ENCODE data around the gene SEPTIN5. TPM values are rescaled to one million over a fixed set of nuclear protein-coding genes. Genes with fewer than 3 reads are reported as not detected.

The SEPTIN5 gene
- total RNA-seq (2014; rRNA removed; shearing (Covaris generic); ENCODE audit: low replicate concordance), result not detected in 2 replicates

DNA sequence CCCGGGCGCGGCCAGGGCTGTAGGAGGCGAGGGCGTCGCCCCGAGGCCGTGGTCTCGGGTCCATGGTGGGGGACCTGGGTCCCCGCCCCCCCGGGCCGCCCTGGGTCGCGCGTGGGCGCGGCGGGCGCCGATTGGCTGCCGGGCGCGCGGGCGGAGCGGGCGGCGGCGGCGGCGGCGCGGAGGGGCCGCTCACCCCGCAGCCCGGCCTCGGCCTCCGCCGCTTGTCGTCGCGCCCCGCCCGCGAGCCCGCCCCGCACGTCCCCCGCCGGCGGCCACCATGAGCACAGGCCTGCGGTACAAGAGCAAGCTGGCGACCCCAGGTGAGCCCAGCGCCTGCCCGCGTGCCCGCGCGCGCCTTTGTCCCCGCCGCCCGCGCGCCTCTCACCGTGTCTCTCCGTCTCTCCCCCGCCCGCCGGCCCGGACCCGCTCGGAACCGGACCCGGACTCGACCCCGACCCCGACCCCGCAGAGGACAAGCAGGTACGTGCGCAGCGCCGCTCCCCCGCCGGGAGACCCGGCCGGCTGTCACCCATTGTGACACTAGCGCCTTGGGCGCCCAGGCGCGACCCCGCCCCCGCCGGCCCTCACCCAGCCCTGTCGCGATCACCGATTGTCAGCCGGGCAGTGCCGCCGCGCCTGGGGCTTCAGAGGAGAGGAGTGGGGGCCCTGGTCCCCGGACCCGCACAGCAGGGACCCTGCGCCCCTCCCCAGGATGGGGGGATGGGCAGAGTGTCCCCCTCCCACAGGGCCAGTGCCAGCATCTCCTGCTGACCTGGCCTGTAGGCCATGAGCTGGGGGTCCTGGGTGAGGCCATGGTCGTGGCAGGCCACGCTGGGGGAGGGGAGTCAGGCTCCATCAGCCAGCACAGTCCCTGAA lies at the start of gene SEPTIN5:
TSS of gene SEPTIN5 (plus strand) at position 192 of the 876 bp plus-strand sequence. CDS start at position 278, 86 bp downstream.
- Histone ChIP-seq H3K27me3 (ENCODE audit: low read length) (no peaks in the 10 kb centered on the region), H3K4me1 (ENCODE audit: low read length) (peaks cover 3% of the 10 kb centered on the region; the same call in 1 of the 2 replicates)

DNA sequence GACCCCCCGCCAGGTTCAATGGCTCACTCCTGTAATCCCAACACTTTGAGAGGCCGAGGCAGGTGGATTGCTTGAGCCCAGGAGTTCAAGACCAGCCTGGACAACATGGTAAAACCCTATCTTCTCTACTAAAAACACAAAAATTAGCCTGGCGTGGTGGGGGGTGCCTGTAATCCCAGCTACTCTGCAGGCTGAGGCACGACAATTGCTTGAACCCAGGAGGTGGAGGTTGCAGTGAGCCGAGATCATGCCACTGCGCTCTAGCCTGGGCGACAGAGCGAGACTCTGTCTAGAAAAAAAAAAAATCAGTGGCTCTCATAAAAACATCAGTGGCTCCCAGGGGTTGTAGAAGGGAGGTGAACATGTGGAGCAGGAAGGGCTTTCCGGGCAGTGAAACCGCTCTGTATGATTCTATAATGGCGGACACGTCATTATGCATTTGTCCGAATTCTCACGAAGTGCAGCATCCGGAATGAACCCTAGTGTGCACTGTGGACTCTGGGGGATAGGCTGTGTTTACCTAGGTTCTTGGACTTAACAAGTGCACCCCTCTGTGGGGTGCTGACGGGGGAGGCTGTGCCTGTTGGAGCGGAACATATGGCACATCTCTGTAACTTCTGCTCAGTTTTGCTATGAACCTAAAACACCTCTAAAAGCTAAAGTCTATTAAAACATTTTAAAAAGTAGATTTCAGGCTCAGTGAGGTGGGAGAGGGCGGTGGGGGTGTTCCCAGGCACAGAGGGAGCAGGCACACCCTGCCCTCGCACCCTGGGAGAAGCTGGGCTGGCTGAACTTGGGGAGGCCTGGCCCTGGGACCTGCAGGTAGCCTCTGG lies 49.1 kb upstream of the SEPTIN5 start:
- Histone ChIP-seq H3K27me3 (ENCODE audit: low read length) (no peaks in the 10 kb centered on the region), H4K20me1 (ENCODE audit: insufficient read depth, low read depth, low read length) (no peaks in the 10 kb centered on the region), H3K4me3 (ENCODE audit: low read length) (no peak overlapping the region), H3K9ac (ENCODE audit: low read length) (no peak overlapping the region), H3K27ac (ENCODE audit: low read length) (no peak overlapping the region), H3K4me2 (ENCODE audit: low read depth, low read length, poor library complexity, severe bottlenecking) (no peak overlapping the region), H3K79me2 (ENCODE audit: low read length) (no peaks in the 10 kb centered on the region), H3K4me1 (ENCODE audit: low read length) (no peaks in the 10 kb centered on the region), H3K9me2 (replicated peaks; ENCODE audit: insufficient read depth, low read length) (no peaks in the 10 kb centered on the region), H3K9me3 (ENCODE audit: low read length) (no peaks in the 10 kb centered on the region), H3K36me3 (ENCODE audit: insufficient read depth, low read length) (no peaks in the 10 kb centered on the region), H2AFZ (ENCODE audit: low read length) (no peak overlapping the region)
- DNase-seq, result no peak

More for the DNA sequence above, at the start of gene SEPTIN5:
- Histone ChIP-seq H3K9me3 (ENCODE audit: low read length) (no peaks in the 10 kb centered on the region), H3K27ac (ENCODE audit: low read length) (no peak within 1 kb of the TSS), H4K20me1 (ENCODE audit: insufficient read depth, low read depth, low read length) (no peaks in the 10 kb centered on the region), H3K9me2 (replicated peaks; ENCODE audit: insufficient read depth, low read length) (no peaks in the 10 kb centered on the region), H3K4me3 (ENCODE audit: low read length) (no peak within 1 kb of the TSS), H2AFZ (ENCODE audit: low read length) (no peak within 1 kb of the TSS), H3K4me2 (ENCODE audit: low read depth, low read length, poor library complexity, severe bottlenecking) (no peak within 1 kb of the TSS), H3K79me2 (ENCODE audit: low read length) (no peaks in the 10 kb centered on the region), H3K9ac (ENCODE audit: low read length) (no peak within 1 kb of the TSS), H3K36me3 (ENCODE audit: insufficient read depth, low read length) (no peaks in the 10 kb centered on the region)
- DNase-seq, result no peak

DNA sequence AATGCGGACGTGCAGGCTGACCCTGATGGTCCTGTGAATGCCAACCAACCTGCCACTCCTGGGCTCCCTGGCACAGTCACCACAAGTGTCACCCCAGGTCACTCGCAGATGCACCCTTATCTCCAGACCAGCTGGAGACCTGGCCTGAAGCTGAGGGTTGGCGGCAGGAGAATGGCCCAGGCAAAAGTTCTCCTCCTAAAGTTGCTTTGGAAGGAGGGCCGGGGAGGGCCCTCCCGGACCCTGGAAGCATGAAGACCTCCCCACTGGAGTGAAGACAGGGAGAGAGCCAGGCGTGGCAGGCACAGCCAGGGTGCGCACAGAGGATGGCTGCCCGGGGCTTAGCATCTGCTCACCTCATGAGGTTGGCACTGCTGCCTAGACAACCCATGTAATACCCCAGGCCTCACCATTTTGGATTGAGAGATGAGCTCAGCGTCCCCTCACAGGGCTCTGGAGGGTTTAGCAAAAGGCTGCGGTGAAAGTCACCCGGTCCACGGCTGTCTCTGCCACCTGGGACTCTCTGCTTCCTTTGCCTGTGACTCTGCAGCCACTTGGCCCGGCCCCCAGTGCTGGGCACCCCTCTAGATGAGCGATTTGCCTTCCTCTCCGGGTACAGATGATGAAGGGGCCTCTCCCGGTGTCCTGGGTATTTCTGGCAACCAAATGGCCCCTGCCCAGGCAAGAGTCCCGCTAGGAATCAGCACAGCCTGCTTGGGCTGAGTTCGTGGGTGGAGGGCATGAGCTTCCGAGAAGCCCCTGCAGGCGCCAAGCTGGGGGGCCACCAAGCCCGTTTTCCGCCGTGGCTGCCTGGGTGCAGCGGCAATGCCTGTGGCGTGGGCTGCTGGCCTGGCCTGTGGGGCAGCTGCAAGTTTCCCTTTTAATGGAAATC lies 48.3 kb upstream of the SEPTIN5 start:
- H4K20me1 ChIP-seq (ENCODE audit: insufficient read depth, low read depth, low read length), result no peaks in the 10 kb centered on the region
- H3K79me2 ChIP-seq (ENCODE audit: low read length), result no peaks in the 10 kb centered on the region
- no peak overlapping the region for H3K4me3 ChIP-seq (ENCODE audit: low read length)
- H3K4me1 ChIP-seq (ENCODE audit: low read length), result no peaks in the 10 kb centered on the region
- no peak for DNase-seq
- no peak overlapping the region for H3K4me2 ChIP-seq (ENCODE audit: low read depth, low read length, poor library complexity, severe bottlenecking)
- no peak overlapping the region for H3K9ac ChIP-seq (ENCODE audit: low read length)
- H3K36me3 ChIP-seq (ENCODE audit: insufficient read depth, low read length), result no peaks in the 10 kb centered on the region
- no peaks in the 10 kb centered on the region for H3K9me3 ChIP-seq (ENCODE audit: low read length)
- no peaks in the 10 kb centered on the region for H3K9me2 ChIP-seq (replicated peaks; ENCODE audit: insufficient read depth, low read length)
- H3K27me3 ChIP-seq (ENCODE audit: low read length), result no peaks in the 10 kb centered on the region
- no peak overlapping the region for H2AFZ ChIP-seq (ENCODE audit: low read length)
- no peak overlapping the region for H3K27ac ChIP-seq (ENCODE audit: low read length)

DNA sequence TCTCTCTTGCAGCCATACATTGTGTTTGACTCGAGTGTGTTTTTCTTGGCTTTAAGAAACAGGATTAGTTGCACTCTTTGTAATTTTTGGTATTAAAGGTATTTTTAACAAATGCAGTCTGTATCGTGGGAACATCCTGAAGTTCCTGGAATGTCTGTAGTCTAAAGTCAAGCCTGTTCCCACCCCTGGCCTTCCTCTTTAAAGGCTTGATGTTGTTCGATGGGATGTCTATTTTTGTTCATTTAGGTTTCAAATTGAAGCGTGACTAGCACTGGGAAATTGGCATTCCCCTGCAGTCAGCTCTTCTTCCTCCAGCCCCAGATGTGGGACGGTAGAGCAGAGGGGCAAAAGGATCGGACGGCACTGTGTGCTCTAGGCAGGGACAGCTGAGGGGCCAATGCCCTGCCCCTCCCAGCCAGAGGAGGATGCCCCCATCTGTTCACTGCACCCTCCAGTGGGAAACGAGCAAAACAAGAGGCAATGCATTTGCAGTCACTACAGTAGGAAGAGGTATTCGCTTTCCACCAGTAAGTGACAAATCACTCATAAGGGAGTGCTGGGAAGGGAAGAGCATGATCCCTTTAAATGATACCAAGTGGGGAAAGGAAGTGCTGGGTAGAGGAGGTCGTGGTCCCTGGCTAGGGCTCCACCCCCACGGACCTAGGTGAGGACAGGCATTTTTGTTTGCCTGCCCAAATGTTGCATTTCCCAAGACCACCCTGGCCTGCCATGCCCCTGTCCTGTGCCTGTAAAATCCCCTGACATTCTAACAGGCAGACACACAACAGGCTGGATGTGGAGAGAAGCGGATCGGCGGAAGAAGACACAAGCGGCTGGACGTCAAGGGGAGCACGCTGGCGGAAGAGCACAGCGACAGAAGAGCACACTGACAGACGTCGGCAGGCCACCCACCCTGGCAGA lies 47.4 kb upstream of the SEPTIN5 start:
- H3K4me3 ChIP-seq (ENCODE audit: low read length), result no peak overlapping the region
- H3K9me2 ChIP-seq (replicated peaks; ENCODE audit: insufficient read depth, low read length), result no peaks in the 10 kb centered on the region
- H3K27ac ChIP-seq (ENCODE audit: low read length), result no peak overlapping the region
- no peaks in the 10 kb centered on the region for H3K4me1 ChIP-seq (ENCODE audit: low read length)
- no peaks in the 10 kb centered on the region for H4K20me1 ChIP-seq (ENCODE audit: insufficient read depth, low read depth, low read length)
- H3K79me2 ChIP-seq (ENCODE audit: low read length), result no peaks in the 10 kb centered on the region
- H3K4me2 ChIP-seq (ENCODE audit: low read depth, low read length, poor library complexity, severe bottlenecking), result no peak overlapping the region
- DNase-seq, result no peak
- H3K9me3 ChIP-seq (ENCODE audit: low read length), result no peaks in the 10 kb centered on the region
- no peak overlapping the region for H2AFZ ChIP-seq (ENCODE audit: low read length)
- no peaks in the 10 kb centered on the region for H3K36me3 ChIP-seq (ENCODE audit: insufficient read depth, low read length)
- no peak overlapping the region for H3K9ac ChIP-seq (ENCODE audit: low read length)
- no peaks in the 10 kb centered on the region for H3K27me3 ChIP-seq (ENCODE audit: low read length)

DNA sequence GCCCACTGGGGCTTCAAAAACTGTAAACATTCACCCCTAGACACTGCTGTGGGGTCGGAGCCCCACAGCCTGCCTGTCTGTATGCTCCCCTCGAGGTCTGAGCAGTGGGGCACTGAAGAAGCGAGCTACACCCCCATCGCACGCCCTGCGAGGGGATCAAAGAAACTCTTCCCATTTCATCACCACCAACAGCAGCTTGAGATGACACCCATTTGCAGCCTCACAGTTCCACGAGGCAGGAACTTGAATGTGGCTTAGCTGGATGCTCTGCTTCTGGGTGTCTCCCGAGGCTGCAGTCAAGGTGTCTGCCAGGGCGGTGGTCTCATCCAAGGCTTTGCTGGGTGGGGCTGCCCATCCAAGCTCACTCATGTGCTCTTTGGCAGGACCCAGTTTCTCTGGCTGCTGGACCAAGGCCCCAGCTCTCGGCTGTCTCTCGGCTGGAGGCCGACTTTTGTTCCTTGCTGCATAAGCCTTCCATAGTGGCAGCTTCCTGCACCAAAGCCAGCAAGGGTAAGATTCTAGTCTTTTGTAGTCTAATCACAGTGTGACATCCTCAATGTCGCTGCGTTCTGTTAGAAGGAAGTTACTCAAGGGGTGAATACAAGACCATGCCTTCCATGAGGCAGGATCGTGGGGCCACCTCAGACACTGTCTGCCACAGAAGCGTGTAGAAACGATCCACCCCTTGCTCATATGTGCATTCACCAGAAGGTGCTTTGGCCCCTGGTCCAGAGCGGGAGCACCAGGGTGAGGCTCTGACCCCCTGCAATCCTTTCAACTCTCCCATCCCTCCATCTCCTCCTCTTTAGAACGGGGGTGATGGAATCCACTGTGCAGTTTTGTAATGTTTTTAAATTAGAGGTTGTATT lies 46.2 kb upstream of the SEPTIN5 start:
- H3K79me2 ChIP-seq (ENCODE audit: low read length), result no peaks in the 10 kb centered on the region
- H2AFZ ChIP-seq (ENCODE audit: low read length), result no peak overlapping the region
- no peak for DNase-seq
- no peak overlapping the region for H3K9ac ChIP-seq (ENCODE audit: low read length)
- H3K4me1 ChIP-seq (ENCODE audit: low read length), result no peaks in the 10 kb centered on the region
- no peak overlapping the region for H3K4me2 ChIP-seq (ENCODE audit: low read depth, low read length, poor library complexity, severe bottlenecking)
- no peaks in the 10 kb centered on the region for H3K9me3 ChIP-seq (ENCODE audit: low read length)
- no peaks in the 10 kb centered on the region for H3K9me2 ChIP-seq (replicated peaks; ENCODE audit: insufficient read depth, low read length)
- H3K27me3 ChIP-seq (ENCODE audit: low read length), result no peaks in the 10 kb centered on the region
- no peak overlapping the region for H3K4me3 ChIP-seq (ENCODE audit: low read length)
- no peak overlapping the region for H3K27ac ChIP-seq (ENCODE audit: low read length)
- no peaks in the 10 kb centered on the region for H3K36me3 ChIP-seq (ENCODE audit: insufficient read depth, low read length)
- H4K20me1 ChIP-seq (ENCODE audit: insufficient read depth, low read depth, low read length), result no peaks in the 10 kb centered on the region

DNA sequence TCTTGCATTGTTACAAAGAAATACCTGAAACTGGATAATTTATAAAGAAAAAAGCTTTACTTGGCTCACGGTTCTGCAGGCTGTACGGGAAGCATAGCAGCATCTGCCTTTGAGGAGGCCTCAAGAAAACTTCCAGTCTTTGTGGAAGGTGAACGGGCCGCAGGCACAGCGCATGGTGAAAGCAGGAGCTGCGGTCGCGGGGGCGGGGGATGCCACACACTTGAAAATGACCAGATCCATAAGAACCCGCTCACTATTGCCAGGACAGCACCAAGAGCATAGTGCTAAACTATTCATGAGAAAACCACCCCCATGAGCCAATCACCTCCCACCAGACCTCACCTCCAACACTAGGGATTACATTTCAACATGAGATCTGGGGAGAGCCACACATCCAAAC lies 45.6 kb upstream of the SEPTIN5 start:
- Histone ChIP-seq H3K9ac (ENCODE audit: low read length) (no peak overlapping the region), H3K4me1 (ENCODE audit: low read length) (no peaks in the 10 kb centered on the region), H4K20me1 (ENCODE audit: insufficient read depth, low read depth, low read length) (no peaks in the 10 kb centered on the region), H3K27ac (ENCODE audit: low read length) (no peak overlapping the region), H3K9me2 (replicated peaks; ENCODE audit: insufficient read depth, low read length) (no peaks in the 10 kb centered on the region), H3K9me3 (ENCODE audit: low read length) (no peaks in the 10 kb centered on the region), H3K79me2 (ENCODE audit: low read length) (no peaks in the 10 kb centered on the region), H2AFZ (ENCODE audit: low read length) (no peak overlapping the region), H3K4me2 (ENCODE audit: low read depth, low read length, poor library complexity, severe bottlenecking) (no peak overlapping the region), H3K4me3 (ENCODE audit: low read length) (no peak overlapping the region), H3K36me3 (ENCODE audit: insufficient read depth, low read length) (no peaks in the 10 kb centered on the region), H3K27me3 (ENCODE audit: low read length) (no peaks in the 10 kb centered on the region)
- DNase-seq, result no peak

Data from Karpas-422 (cell line).